Effector CD8-positive, alpha-beta T cell (primary cell): Measurements from ENCODE around the gene IQCF2.
"Not testable (repeated sequence)": the region's sequence is repeated elsewhere in the genome, so short reads cannot be mapped to it uniquely, and the experiment has no call there.

Source experiments
- DNase-seq: peaks from one replicate; lab custom pipeline; 2025; lab: John Stamatoyannopoulos, UW

IQCF2 gene

GRCh38 chr3:51879937-51880336, 18.5 kb downstream of the IQCF2 start:
- DNase-seq: no peak

DNA sequence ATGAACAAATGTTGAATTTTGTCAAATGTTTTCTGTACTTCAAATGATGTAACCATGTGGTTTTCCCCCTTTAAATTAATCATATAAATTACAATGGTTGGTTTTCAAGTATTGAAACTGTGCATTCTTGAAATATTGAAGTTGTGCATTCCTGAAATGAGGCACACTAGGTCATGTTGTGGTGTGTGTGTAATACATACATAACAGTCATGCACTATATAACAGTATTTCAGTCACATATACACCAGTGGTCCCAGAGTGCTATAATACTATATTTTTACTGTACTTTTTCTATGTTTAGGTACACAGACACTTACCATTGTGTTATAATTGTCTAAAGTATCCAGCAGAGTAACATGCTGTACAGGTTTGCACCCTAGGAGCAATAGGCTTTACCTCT, 25.0 kb downstream of the IQCF2 start:
- no peak for DNase-seq

GRCh38 chr3:51887620-51888019, 26.2 kb downstream of the IQCF2 start:
- DNase-seq: no peak

GRCh38 chr3:51888463-51889105, 27.2 kb downstream of the IQCF2 start:
- DNase-seq: no peak

DNA sequence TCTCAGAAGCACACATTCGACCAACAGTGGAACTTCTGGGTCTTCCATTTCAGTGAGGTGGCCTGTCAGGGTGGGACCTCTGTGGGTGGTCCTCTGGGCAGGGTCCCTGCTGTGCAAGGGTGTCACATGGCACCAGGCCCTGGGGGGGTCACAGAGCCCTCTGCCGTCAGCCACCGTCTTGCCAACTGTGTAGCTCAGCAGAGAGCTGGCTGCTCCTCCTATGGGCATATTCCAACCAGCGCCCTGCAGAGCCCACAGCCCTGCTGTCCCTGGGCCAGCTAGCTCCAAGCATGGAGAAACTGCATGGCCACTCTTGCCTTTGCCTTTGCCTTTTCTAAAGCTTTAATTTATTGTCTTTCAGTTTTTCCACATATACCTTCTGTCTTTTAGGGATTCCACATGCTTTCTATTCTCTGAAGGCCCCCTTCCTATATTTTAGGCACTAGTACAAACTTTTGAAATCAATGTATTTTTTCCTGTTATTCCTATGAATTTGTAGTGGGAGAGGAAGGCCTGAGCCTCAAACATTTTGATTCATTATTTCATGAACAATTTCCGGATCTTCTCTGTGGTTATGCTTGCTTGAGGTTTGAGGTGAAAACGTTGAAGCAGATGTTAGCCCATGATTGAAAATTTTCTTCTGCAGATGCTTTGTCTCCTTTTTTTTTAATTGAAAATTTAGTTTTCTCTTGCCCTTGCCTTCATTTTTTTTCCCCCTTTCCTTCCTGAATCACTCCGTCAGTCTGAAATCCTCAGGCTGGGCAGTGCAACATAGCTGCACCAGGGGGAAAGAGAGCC, 30.0 kb downstream of the IQCF2 start:
- DNase-seq: no peak

- DNase-seq: no peak
Observed at GRCh38 chr3:51894391-51894790, 33.0 kb downstream of the IQCF2 start.

GRCh38 chr3:51894939-51895338, 33.5 kb downstream of the IQCF2 start:
- no peak for DNase-seq

- no peak for DNase-seq
Observed at GRCh38 chr3:51896607-51897305, 35.3 kb downstream of the IQCF2 start.

DNA sequence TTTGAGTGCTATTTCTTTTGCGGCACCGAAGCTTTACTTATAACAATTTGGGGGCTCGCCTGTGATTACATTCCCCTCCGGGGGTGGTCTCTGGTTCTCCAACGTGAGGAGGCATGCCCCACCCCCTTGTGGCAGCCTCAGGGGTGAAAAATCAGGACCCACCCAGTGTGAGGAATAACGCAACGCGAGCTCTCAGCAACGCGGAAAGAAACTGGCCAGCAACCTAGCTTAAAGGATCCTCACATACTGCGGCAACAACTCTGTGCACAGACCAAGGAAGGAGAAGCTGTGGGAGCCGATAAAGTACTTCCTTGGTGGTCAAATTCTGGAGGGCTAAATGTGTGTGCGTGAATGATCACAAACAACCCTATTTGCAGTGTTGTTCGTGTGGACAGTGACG, 36.0 kb downstream of the IQCF2 start:
- no peak for DNase-seq

GRCh38 chr3:51900043-51900442, 38.6 kb downstream of the IQCF2 start:
- not testable (repeated sequence) for DNase-seq

DNA sequence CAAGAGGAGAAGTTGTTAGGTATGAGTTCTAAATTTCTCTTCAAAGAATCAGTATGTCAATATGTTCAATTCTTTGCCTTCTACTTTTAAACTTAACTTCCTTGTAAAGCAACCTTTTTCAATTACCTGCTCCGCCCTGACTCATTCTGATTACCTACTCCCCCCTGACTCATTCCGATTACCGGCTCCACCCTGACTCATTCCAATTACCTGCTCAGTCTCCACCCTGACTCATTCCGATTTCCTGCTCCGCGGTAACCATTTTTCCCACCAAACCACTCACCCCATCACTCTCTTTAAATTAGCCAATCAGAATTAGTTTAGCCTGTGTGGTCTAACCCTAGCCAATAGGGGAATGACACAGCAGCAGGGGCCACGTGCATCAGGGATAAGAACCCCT, 40.9 kb downstream of the IQCF2 start:
- DNase-seq: not testable (repeated sequence)

DNA sequence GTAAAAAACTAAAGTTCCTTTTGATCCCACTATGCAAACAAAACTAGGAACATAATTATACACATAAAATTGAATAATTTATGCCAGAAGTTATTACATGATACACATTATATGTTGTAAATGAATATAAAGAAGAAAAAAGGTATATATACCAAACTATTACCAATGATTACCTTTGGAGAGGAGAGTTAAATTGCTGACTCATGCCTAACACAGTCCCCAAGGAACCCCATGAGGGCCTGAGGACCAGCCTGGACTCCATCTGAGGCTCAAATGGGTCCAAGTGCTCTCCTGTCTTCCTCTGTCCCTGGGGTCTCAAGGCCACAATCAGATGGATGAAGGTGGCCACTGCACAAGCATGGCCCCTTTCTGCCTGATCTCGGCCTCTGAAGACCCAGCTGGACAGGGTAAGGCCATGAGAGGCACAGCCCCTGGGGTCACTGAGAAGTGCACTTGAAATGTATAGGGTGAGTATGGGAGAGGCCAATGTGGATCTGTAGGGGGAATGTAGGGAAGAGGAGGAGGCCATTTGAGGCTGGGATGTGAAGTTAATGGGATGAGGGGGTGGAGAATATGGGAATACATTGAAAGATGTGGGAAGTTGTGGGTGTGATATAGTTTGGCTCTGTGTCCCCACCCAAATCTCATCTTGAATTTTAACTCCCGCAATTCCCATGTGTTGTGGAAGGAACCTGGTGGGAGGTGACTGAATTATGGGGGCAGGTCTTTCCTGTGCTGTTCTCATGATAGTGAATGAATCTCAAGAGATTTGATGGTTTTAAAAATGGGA, 42.8 kb downstream of the IQCF2 start:
- DNase-seq: no peak

- DNase-seq: no peak
Observed at GRCh38 chr3:51908026-51908425, 46.6 kb downstream of the IQCF2 start.
